PFSK-1 (cell line): Measurements from ENCODE around the gene OSBPL2.

Experiments
- FOXP2 ChIP-seq: optimal IDR thresholded peaks from 2 replicates; pipeline ENCODE3; 2011; ENCODE audit warnings: borderline replicate concordance, control low read depth, inconsistent platforms; ENCODE audit not compliant: insufficient read depth; ENCODE audit errors: extremely low read length, extremely low read depth
- POLR2AphosphoS5 ChIP-seq: IDR thresholded peaks from 2 replicates; pipeline ENCODE4 v1.6.1; 2012; ENCODE audit warnings: low read depth, mild to moderate bottlenecking, control low read depth, low read length, moderate library complexity
- SIN3A ChIP-seq: IDR thresholded peaks from 2 replicates; pipeline ENCODE4 v1.6.1; 2012; ENCODE audit warnings: mild to moderate bottlenecking, low read length, moderate library complexity, borderline replicate concordance; ENCODE audit not compliant: insufficient read depth
- TAF1 ChIP-seq: IDR thresholded peaks from 2 replicates; pipeline ENCODE4 v1.6.1; 2012; ENCODE audit warnings: low read length, control low read depth, borderline replicate concordance; ENCODE audit not compliant: insufficient read depth
- TF ChIP-seq, protein P1 (sequence below), 2 experiments: IDR thresholded peaks; 2 replicates each; pipeline versions ENCODE4 v1.6.1 to v1.8.0; 2011 to 2012; ENCODE audit warnings: low read depth in 2 of 2, low read length in 2 of 2, control low read depth in 1 of 2, inconsistent platforms in 1 of 2, mild to moderate bottlenecking in 1 of 2, moderate library complexity in 1 of 2; ENCODE audit not compliant: insufficient read depth in 1 of 2

Gene OSBPL2

DNA sequence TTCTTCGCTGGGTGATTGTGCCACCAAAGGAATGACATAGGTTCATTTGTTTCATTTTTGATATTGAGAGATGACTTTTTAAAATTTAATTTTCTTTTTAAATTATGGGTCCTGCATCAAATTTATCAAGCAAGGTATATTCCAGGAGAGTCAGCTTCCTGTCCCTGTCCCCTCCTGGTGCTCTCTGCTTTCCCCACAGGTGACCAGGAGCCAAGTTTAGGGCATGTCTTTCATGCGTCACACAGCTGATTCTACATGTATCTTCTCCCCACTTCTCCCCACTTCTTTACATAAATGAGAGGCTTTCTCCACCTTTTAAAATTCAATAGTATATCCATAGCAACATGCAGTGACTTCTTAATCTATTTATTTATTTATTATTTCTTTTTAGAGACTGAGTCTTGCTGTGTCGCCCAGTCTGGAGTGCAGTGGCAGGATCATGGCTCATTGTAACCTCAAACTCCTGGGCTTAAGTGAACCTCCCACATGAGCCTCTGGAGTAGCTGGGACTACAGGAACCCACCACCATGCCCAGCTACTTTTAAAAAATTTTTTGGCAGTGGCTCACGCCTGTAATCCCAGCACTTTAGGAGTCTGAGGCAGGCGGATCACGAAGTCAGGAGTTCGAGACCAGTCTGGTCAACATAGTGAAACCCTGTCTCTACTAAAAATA is 30.0 kb downstream of the OSBPL2 start:
- TF ChIP-seq, protein P1, sequence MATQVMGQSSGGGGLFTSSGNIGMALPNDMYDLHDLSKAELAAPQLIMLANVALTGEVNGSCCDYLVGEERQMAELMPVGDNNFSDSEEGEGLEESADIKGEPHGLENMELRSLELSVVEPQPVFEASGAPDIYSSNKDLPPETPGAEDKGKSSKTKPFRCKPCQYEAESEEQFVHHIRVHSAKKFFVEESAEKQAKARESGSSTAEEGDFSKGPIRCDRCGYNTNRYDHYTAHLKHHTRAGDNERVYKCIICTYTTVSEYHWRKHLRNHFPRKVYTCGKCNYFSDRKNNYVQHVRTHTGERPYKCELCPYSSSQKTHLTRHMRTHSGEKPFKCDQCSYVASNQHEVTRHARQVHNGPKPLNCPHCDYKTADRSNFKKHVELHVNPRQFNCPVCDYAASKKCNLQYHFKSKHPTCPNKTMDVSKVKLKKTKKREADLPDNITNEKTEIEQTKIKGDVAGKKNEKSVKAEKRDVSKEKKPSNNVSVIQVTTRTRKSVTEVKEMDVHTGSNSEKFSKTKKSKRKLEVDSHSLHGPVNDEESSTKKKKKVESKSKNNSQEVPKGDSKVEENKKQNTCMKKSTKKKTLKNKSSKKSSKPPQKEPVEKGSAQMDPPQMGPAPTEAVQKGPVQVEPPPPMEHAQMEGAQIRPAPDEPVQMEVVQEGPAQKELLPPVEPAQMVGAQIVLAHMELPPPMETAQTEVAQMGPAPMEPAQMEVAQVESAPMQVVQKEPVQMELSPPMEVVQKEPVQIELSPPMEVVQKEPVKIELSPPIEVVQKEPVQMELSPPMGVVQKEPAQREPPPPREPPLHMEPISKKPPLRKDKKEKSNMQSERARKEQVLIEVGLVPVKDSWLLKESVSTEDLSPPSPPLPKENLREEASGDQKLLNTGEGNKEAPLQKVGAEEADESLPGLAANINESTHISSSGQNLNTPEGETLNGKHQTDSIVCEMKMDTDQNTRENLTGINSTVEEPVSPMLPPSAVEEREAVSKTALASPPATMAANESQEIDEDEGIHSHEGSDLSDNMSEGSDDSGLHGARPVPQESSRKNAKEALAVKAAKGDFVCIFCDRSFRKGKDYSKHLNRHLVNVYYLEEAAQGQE (IDR thresholded peaks at IDR 0.05; ENCODE audit: insufficient read depth in 1 of 2, low read depth in 2 of 2, low read length in 2 of 2): no peak
- TF ChIP-seq POLR2AphosphoS5: no peak

GRCh38 chr20:62269378-62269777 is 31.1 kb downstream of the OSBPL2 start:
- TF ChIP-seq FOXP2: no peak

- TF ChIP-seq SIN3A: no peak
- TF ChIP-seq, protein P1 (IDR thresholded peaks at IDR 0.05; ENCODE audit: insufficient read depth in 1 of 2, low read depth in 2 of 2, low read length in 2 of 2): no peak
- TF ChIP-seq TAF1: no peak
- TF ChIP-seq POLR2AphosphoS5: no peak
- TF ChIP-seq FOXP2: no peak
Observed at GRCh38 chr20:62269871-62270270, 31.6 kb downstream of the OSBPL2 start.

- TF ChIP-seq, protein P1 (IDR thresholded peaks at IDR 0.05; ENCODE audit: insufficient read depth in 1 of 2, low read depth in 2 of 2, low read length in 2 of 2): no peak
- TF ChIP-seq TAF1 (no peak), POLR2AphosphoS5 (no peak), SIN3A (no peak), FOXP2 (no peak)
Observed at GRCh38 chr20:62272200-62272599, 33.9 kb downstream of the OSBPL2 start.

- no peak for TF ChIP-seq TAF1
- no peak for TF ChIP-seq SIN3A
- TF ChIP-seq, protein P1 (IDR thresholded peaks at IDR 0.05; ENCODE audit: insufficient read depth in 1 of 2, low read depth in 2 of 2, low read length in 2 of 2): no peak
- no peak for TF ChIP-seq POLR2AphosphoS5
- no peak for TF ChIP-seq FOXP2
Observed at GRCh38 chr20:62273416-62273815, 35.1 kb downstream of the OSBPL2 start.
